IPS-20b (cell line): Measurements from ENCODE around the gene TNP2.

Experiments
- H3K27ac ChIP-seq: one replicate; pipeline ENCODE4 v1.5.1; 2013; ENCODE audit warnings: low read length
- H3K27me3 ChIP-seq: 2 replicates; pipeline ENCODE4 v1.6.1; 2013; ENCODE audit warnings: mild to moderate bottlenecking, low read length, inconsistent platforms; ENCODE audit not compliant: insufficient read depth
- H3K36me3 ChIP-seq: 2 replicates; pipeline ENCODE4 v1.6.1; 2013; ENCODE audit warnings: low read depth, mild to moderate bottlenecking, inconsistent platforms, low read length, moderate library complexity; ENCODE audit not compliant: insufficient read depth
- H3K4me1 ChIP-seq: 2 replicates; pipeline ENCODE4 v1.6.1; 2013; ENCODE audit warnings: mild to moderate bottlenecking, control low read depth, inconsistent platforms, low read length, moderate library complexity; ENCODE audit not compliant: insufficient read depth
- H3K4me3 ChIP-seq: 2 replicates; pipeline ENCODE4 v1.5.1; 2013; ENCODE audit warnings: mild to moderate bottlenecking, low read length, inconsistent platforms
- H3K9ac ChIP-seq: 2 replicates; pipeline ENCODE4 v1.6.1; 2013; ENCODE audit warnings: low read depth, mild to moderate bottlenecking, inconsistent platforms, low read length, moderate library complexity
- H3K9me3 ChIP-seq: 2 replicates; pipeline ENCODE4 v1.6.1; 2013; ENCODE audit warnings: mild to moderate bottlenecking, low read depth, low read length, inconsistent platforms; ENCODE audit not compliant: insufficient read depth

Gene TNP2

GRCh38 chr16:11283820-11284248 is 14.7 kb upstream of the TNP2 start:
- no peak overlapping the region for H3K4me3 ChIP-seq
- H3K27ac ChIP-seq, result no peak overlapping the region
- H3K27me3 ChIP-seq, result no peaks in the 10 kb centered on the region
- no peak overlapping the region for H3K9ac ChIP-seq
- no peaks in the 10 kb centered on the region for H3K9me3 ChIP-seq
- H3K36me3 ChIP-seq, result no peaks in the 10 kb centered on the region
- H3K4me1 ChIP-seq, result peaks cover 3% of the 10 kb centered on the region; the same call in 1 of the 2 replicates

- Histone ChIP-seq H3K36me3 (no peaks in the 10 kb centered on the region), H3K27ac (no peak within 1 kb of the TSS), H3K4me3 (no peak within 1 kb of the TSS), H3K9ac (no peak within 1 kb of the TSS; the same call in 1 of the 2 replicates), H3K4me1 (peaks cover 3% of the 10 kb centered on the region; the same call in 1 of the 2 replicates), H3K27me3 (no peaks in the 10 kb centered on the region), H3K9me3 (no peaks in the 10 kb centered on the region)
These were observed 11.7 kb upstream of the TNP2 start, which contains the start of gene PRM1 for GRCh38 chr16:11280616-11281522. TSS of gene PRM1 (minus strand) at chr16:11281330. CDS start at chr16:11281238, 92 bp downstream.

- Histone ChIP-seq H3K27ac (no peak overlapping the region), H3K9ac (no peak overlapping the region), H3K27me3 (no peaks in the 10 kb centered on the region), H3K9me3 (no peaks in the 10 kb centered on the region), H3K4me3 (no peak overlapping the region), H3K36me3 (no peaks in the 10 kb centered on the region), H3K4me1 (peaks cover 3% of the 10 kb centered on the region; the same call in 1 of the 2 replicates)
These were observed 9.8 kb upstream of the TNP2 start for GRCh38 chr16:11278681-11279628.

- Histone ChIP-seq H3K27ac (no peak overlapping the region), H3K36me3 (no peaks in the 10 kb centered on the region), H3K4me1 (peaks cover 7% of the 10 kb centered on the region; the same call in 1 of the 2 replicates), H3K9ac (no peak overlapping the region), H3K27me3 (no peaks in the 10 kb centered on the region), H3K9me3 (no peaks in the 10 kb centered on the region), H3K4me3 (no peak overlapping the region)
These were observed 8.6 kb upstream of the TNP2 start for GRCh38 chr16:11277607-11278337.

GRCh38 chr16:11276896-11277593 is 7.9 kb upstream of the TNP2 start:
- Histone ChIP-seq H3K4me3 (no peak overlapping the region), H3K4me1 (peaks cover 7% of the 10 kb centered on the region; the same call in 1 of the 2 replicates), H3K27me3 (no peaks in the 10 kb centered on the region), H3K9ac (no peak overlapping the region), H3K9me3 (no peaks in the 10 kb centered on the region), H3K36me3 (no peaks in the 10 kb centered on the region), H3K27ac (no peak overlapping the region)

GRCh38 chr16:11276143-11276895 is 7.2 kb upstream of the TNP2 start, which contains the start of gene PRM2:
TSS of gene PRM2 (minus strand) at chr16:11276480. CDS start at chr16:11276370, 110 bp downstream.
- H3K9me3 ChIP-seq, result no peaks in the 10 kb centered on the region
- no peak within 1 kb of the TSS for H3K27ac ChIP-seq
- no peaks in the 10 kb centered on the region for H3K27me3 ChIP-seq
- no peaks in the 10 kb centered on the region for H3K36me3 ChIP-seq
- no peak within 1 kb of the TSS for H3K9ac ChIP-seq
- no peak within 1 kb of the TSS for H3K4me3 ChIP-seq
- peaks cover 7% of the 10 kb centered on the region; the same call in 1 of the 2 replicates for H3K4me1 ChIP-seq

- Histone ChIP-seq H3K4me1 (peaks cover 3% of the 10 kb centered on the region; the same call in 1 of the 2 replicates), H3K27me3 (no peaks in the 10 kb centered on the region), H3K27ac (no peak overlapping the region), H3K4me3 (no peak overlapping the region), H3K36me3 (no peaks in the 10 kb centered on the region), H3K9ac (no peak overlapping the region), H3K9me3 (no peaks in the 10 kb centered on the region)
These were observed 5.8 kb upstream of the TNP2 start for GRCh38 chr16:11274964-11275363.

- Histone ChIP-seq H3K9me3 (no peaks in the 10 kb centered on the region), H3K9ac (no peak overlapping the region), H3K27ac (no peak overlapping the region), H3K36me3 (no peaks in the 10 kb centered on the region), H3K4me1 (peaks cover 3% of the 10 kb centered on the region; the same call in 1 of the 2 replicates), H3K27me3 (no peaks in the 10 kb centered on the region), H3K4me3 (no peak overlapping the region)
These were observed 4.7 kb upstream of the TNP2 start for GRCh38 chr16:11273721-11274324.

- Histone ChIP-seq H3K9ac (no peak within 1 kb of the TSS), H3K9me3 (no peaks in the 10 kb centered on the region), H3K4me1 (peaks cover 3% of the 10 kb centered on the region; the same call in 1 of the 2 replicates), H3K4me3 (no peak within 1 kb of the TSS), H3K36me3 (no peaks in the 10 kb centered on the region), H3K27ac (no peak within 1 kb of the TSS), H3K27me3 (no peaks in the 10 kb centered on the region)
These were observed 4.0 kb upstream of the TNP2 start, which contains the start of gene PRM3 for GRCh38 chr16:11272921-11273720. TSS of gene PRM3 (minus strand) at chr16:11273629. CDS start at chr16:11273595, 34 bp downstream.
